ENCODE results near the gene EXOC2. TPM values are rescaled to one million over a fixed set of nuclear protein-coding genes. Genes with fewer than 3 reads are reported as not detected.

The EXOC2 gene
- total and polyA plus RNA-seq, 2 of the 13 experiments (the other 11 are each of a cell fraction or from before 2014, with no cell fraction given): 12.6 to 22.9 TPM

- TF ChIP-seq, protein P1, sequence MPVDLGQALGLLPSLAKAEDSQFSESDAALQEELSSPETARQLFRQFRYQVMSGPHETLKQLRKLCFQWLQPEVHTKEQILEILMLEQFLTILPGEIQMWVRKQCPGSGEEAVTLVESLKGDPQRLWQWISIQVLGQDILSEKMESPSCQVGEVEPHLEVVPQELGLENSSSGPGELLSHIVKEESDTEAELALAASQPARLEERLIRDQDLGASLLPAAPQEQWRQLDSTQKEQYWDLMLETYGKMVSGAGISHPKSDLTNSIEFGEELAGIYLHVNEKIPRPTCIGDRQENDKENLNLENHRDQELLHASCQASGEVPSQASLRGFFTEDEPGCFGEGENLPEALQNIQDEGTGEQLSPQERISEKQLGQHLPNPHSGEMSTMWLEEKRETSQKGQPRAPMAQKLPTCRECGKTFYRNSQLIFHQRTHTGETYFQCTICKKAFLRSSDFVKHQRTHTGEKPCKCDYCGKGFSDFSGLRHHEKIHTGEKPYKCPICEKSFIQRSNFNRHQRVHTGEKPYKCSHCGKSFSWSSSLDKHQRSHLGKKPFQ (CRISPR knock-in tag; IDR thresholded peaks at IDR 0.05; ENCODE audit: insufficient replicate concordance): no peak
- TF ChIP-seq, protein P2, sequence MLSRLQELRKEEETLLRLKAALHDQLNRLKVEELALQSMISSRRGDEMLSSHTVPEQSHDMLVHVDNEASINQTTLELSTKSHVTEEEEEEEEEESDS (CRISPR knock-in tag; IDR thresholded peaks at IDR 0.05; ENCODE audit: borderline replicate concordance): no peak
- TF ChIP-seq SMAD9 (CRISPR knock-in tag; IDR thresholded peaks at IDR 0.05): no peak
- TF ChIP-seq HOXA5 (CRISPR knock-in tag; IDR thresholded peaks at IDR 0.05): no peak
- TF ChIP-seq FOXO1 (CRISPR knock-in tag; IDR thresholded peaks at IDR 0.05): no peak
- no peak for TF ChIP-seq KAT8 (CRISPR knock-in tag; IDR thresholded peaks at IDR 0.05)
- no peak for TF ChIP-seq ATF7 (IDR thresholded peaks at IDR 0.05)
- TF ChIP-seq ATF7 (CRISPR knock-in tag; IDR thresholded peaks at IDR 0.05): no peak
Measured at GRCh38 chr6:704046-704445, 11.1 kb upstream of the EXOC2 start (continued).

DNA sequence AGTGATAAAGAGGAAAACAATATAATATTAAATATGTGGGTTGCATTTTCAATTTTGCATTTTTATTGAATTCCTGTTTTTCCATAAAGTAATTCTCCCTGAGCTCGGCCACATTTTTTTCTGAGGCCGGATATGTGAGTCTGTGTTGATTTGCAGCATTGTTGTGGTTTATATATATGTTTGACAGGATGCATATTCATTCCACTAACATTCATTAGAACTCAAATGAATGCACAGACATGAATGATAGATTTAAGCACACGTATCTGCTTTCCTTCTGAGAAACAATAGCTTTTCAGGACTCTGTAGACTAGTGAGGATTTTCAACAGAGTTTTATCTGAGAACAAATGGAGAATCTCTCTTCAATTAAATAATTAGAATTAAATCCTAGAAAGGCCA, 10.6 kb upstream of the EXOC2 start:
- FAIRE-seq (no peak), ATAC-seq (no peak), DNase-seq (ENCODE audit: low spot score) (no peak)
- intact Hi-C loops (cut with micrococcal nuclease; ENCODE audit: unreplicated experiment): no loop called here
- Histone ChIP-seq H3K27me3 (ENCODE audit: control insufficient read depth in 1 of 2, insufficient read depth in 2 of 2, low read length in 2 of 2) (peaks cover 0 to 47% of the 10 kb centered on the region in 2 experiments; a peak in 3 of 5 replicates), H2AFZ (ENCODE audit: low read length) (no peak overlapping the region), H3K9me3 (ENCODE audit: low read length) (no peaks in the 10 kb centered on the region), H3K27ac (ENCODE audit: extremely low read length, insufficient read depth, low read length) (no peak overlapping the region), H3K79me2 (ENCODE audit: insufficient read depth, low read length) (no peaks in the 10 kb centered on the region), H3K4me1 (ENCODE audit: insufficient read depth, low read length) (no peaks in the 10 kb centered on the region), H3K9ac (ENCODE audit: insufficient read depth, low read depth, low read length) (no peak overlapping the region), H4K20me1 (ENCODE audit: insufficient read depth, low read length) (no peaks in the 10 kb centered on the region), H3K4me3 (replicated peaks in 1 of 3; ENCODE audit: insufficient read depth in 1 of 3, low read depth in 2 of 3, low read length in 3 of 3) (no peak overlapping the region), H3K4me2 (ENCODE audit: low read depth, low read length) (no peak overlapping the region), H3K36me3 (replicated peaks in 1 of 2; ENCODE audit: control insufficient read depth in 1 of 2, insufficient read depth in 2 of 2, low read length in 2 of 2) (no peaks in the 10 kb centered on the region)
- POLR2A ChIA-PET: no interaction called here
- in situ Hi-C loops (cut with HindIII; ENCODE audit: extremely low pct_ligation_motif_present, low pct_unique_long_range_greater_than_20kb): no loop called here
- no TSS peak for BruUV-seq (replicated peaks)
- 5% methylated on average over 3 of the region's 3 CpGs for WGBS (ENCODE audit: low lambda C conversion rate)
- CTCF ChIA-PET (ENCODE audit: low intra/inter-chr PET ratio, low total read pairs): no interaction called here
- TF ChIP-seq, protein P3, sequence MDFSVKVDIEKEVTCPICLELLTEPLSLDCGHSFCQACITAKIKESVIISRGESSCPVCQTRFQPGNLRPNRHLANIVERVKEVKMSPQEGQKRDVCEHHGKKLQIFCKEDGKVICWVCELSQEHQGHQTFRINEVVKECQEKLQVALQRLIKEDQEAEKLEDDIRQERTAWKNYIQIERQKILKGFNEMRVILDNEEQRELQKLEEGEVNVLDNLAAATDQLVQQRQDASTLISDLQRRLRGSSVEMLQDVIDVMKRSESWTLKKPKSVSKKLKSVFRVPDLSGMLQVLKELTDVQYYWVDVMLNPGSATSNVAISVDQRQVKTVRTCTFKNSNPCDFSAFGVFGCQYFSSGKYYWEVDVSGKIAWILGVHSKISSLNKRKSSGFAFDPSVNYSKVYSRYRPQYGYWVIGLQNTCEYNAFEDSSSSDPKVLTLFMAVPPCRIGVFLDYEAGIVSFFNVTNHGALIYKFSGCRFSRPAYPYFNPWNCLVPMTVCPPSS (IDR thresholded peaks at IDR 0.05): no peak
- TF ChIP-seq SOX6 (IDR thresholded peaks at IDR 0.05): no peak
- TF ChIP-seq SOX6 (CRISPR knock-in tag; IDR thresholded peaks at IDR 0.05): no peak
- no peak for TF ChIP-seq ZNF460 (CRISPR knock-in tag; IDR thresholded peaks at IDR 0.05; ENCODE audit: borderline replicate concordance)
- TF ChIP-seq HHEX (CRISPR knock-in tag; IDR thresholded peaks at IDR 0.05): no peak
- no peak for TF ChIP-seq SRSF1 (optimal IDR thresholded peaks at IDR 0.05; ENCODE audit: low read depth, low read length)
- TF ChIP-seq NCOA5 (CRISPR knock-in tag; IDR thresholded peaks at IDR 0.05): no peak
- no peak for TF ChIP-seq ZNF724P (CRISPR knock-in tag; IDR thresholded peaks at IDR 0.05; ENCODE audit: borderline replicate concordance)
- no peak for TF ChIP-seq ZNF33B (CRISPR knock-in tag; IDR thresholded peaks at IDR 0.05)
- TF ChIP-seq ZNF644 (CRISPR knock-in tag; IDR thresholded peaks at IDR 0.05; ENCODE audit: low read depth): no peak
- TF ChIP-seq ZNF660 (CRISPR knock-in tag; IDR thresholded peaks at IDR 0.05; ENCODE audit: borderline replicate concordance, low read depth): no peak
- no peak for TF ChIP-seq ARNTL (CRISPR knock-in tag; IDR thresholded peaks at IDR 0.05)
- no peak for TF ChIP-seq ZNF577 (CRISPR knock-in tag; IDR thresholded peaks at IDR 0.05; ENCODE audit: borderline replicate concordance, low read depth)
- TF ChIP-seq SPEN (CRISPR knock-in tag; IDR thresholded peaks at IDR 0.05; ENCODE audit: low read depth): no peak
- no peak for TF ChIP-seq FLYWCH1 (CRISPR knock-in tag; IDR thresholded peaks at IDR 0.05)

Measured in HepG2 (cell line).